ENCODE results near the gene MCF2L. TPM values are rescaled to one million over a fixed set of nuclear protein-coding genes. Genes with fewer than 3 reads are reported as not detected.
A peak's percentile ranks its signal among the peaks of the same experiment; 100 is the strongest.

MCF2L gene
- polyA plus RNA-seq, 5 donors: 22.2 to 33.9 (median 29.1) TPM

- DNase-seq: no peak
Measured at GRCh38 chr13:112979406-112979902, 10.4 kb downstream of the MCF2L start.

- no peak for DNase-seq
Measured at GRCh38 chr13:112980434-112980833, 11.4 kb downstream of the MCF2L start.

GRCh38 chr13:112981451-112981850, 12.4 kb downstream of the MCF2L start:
- no peak for DNase-seq

- no peak for DNase-seq
Measured at GRCh38 chr13:112982281-112983041, 13.4 kb downstream of the MCF2L start.

- DNase-seq: no peak
Measured at GRCh38 chr13:112983042-112983305, 14.0 kb downstream of the MCF2L start.

GRCh38 chr13:112983428-112984196, 14.6 kb downstream of the MCF2L start:
- DNase-seq: no peak

- DNase-seq: no peak
Measured at GRCh38 chr13:112984501-112984900, 15.5 kb downstream of the MCF2L start.

GRCh38 chr13:112984954-112985802, 16.2 kb downstream of the MCF2L start:
- no peak for DNase-seq

GRCh38 chr13:112985803-112986408, 16.9 kb downstream of the MCF2L start:
- DNase-seq: no peak

- no peak for DNase-seq
Measured at GRCh38 chr13:112986470-112986869, 17.5 kb downstream of the MCF2L start.

GRCh38 chr13:112986946-112987681, 18.1 kb downstream of the MCF2L start:
- no peak for DNase-seq

GRCh38 chr13:112987682-112988024, 18.6 kb downstream of the MCF2L start:
- no peak for DNase-seq

GRCh38 chr13:112990783-112991182, 21.8 kb downstream of the MCF2L start:
- peak in 1 of 2 donors; percentile 45 for DNase-seq

- no peak for DNase-seq
Measured at GRCh38 chr13:112991609-112992008, 22.6 kb downstream of the MCF2L start.

- DNase-seq: no peak
Measured at GRCh38 chr13:112992931-112993680, 24.1 kb downstream of the MCF2L start.

- no peak for DNase-seq
Measured at GRCh38 chr13:112994084-112994780, 25.2 kb downstream of the MCF2L start.

GRCh38 chr13:112994781-112995355, 25.9 kb downstream of the MCF2L start:
- no peak for DNase-seq

- DNase-seq: no peak
Measured at GRCh38 chr13:112995395-112996191, 26.6 kb downstream of the MCF2L start.

GRCh38 chr13:112996671-112997091, 27.7 kb downstream of the MCF2L start:
- no peak for DNase-seq
